ENCODE measurements around the gene AKT3.

AKT3 gene

GRCh38 chr1:243848165-243848857, 1.7 kb downstream of the AKT3 start:
- Histone ChIP-seq H3K79me2 (ENCODE audit: control insufficient read depth, insufficient read depth, low read length, poor library complexity) (peaks cover 8% of the 10 kb centered on the region), H3K4me3 (ENCODE audit: low read depth, low read length) (no peak overlapping the region), H3K9me3 (ENCODE audit: insufficient read depth, low read depth, low read length) (no peaks in the 10 kb centered on the region), H3K9ac (ENCODE audit: low read length) (no peak overlapping the region), H3K4me1 (ENCODE audit: control insufficient read depth in 1 of 2, insufficient read depth in 2 of 2, low read length in 2 of 2) (no peaks in the 10 kb centered on the region), H3K27me3 (ENCODE audit: insufficient read depth, low read length) (no peaks in the 10 kb centered on the region), H4K91ac (ENCODE audit: low read depth, low read length) (no peak overlapping the region), H3K4me2 (ENCODE audit: low read length) (no peak overlapping the region), H3K4ac (ENCODE audit: low read depth, low read length) (no peak overlapping the region), H4K12ac (ENCODE audit: low read depth, low read length) (no peak overlapping the region), H3K36me3 (ENCODE audit: control insufficient read depth in 1 of 2, insufficient read depth in 2 of 2, low read length in 2 of 2) (no peaks in the 10 kb centered on the region), H2AK5ac (ENCODE audit: low read length) (no peak overlapping the region), H3K79me1 (ENCODE audit: low read length) (peaks cover 11% of the 10 kb centered on the region), H3K27ac (ENCODE audit: low read depth, low read length) (no peak overlapping the region), H2BK120ac (ENCODE audit: insufficient read depth, low read length, poor library complexity) (no peak overlapping the region), H3K18ac (ENCODE audit: low read length) (no peak overlapping the region), H3K14ac (ENCODE audit: low read length) (no peak overlapping the region), H2BK12ac (ENCODE audit: low read length) (no peak overlapping the region), H3K23ac (ENCODE audit: low read length) (no peak overlapping the region), H2AFZ (ENCODE audit: insufficient read depth, low read length, poor library complexity) (no peak overlapping the region), H4K8ac (ENCODE audit: low read depth, low read length) (no peak overlapping the region), H2BK5ac (ENCODE audit: low read depth, low read length, poor library complexity) (no peak overlapping the region)
- DNase-seq: no peak
- no CpG with 5 or more reads among the region's 5 CpGs for WGBS (ENCODE audit: extremely low coverage, insufficient coverage, insufficient read length)

GRCh38 chr1:243846761-243847160, 3.3 kb downstream of the AKT3 start:
- Histone ChIP-seq H3K4me2 (ENCODE audit: low read length) (no peak overlapping the region), H3K27ac (ENCODE audit: low read depth, low read length) (no peak overlapping the region), H4K8ac (ENCODE audit: low read depth, low read length) (no peak overlapping the region), H3K27me3 (ENCODE audit: insufficient read depth, low read length) (no peaks in the 10 kb centered on the region), H3K4me3 (ENCODE audit: low read depth, low read length) (no peak overlapping the region), H3K18ac (ENCODE audit: low read length) (no peak overlapping the region), H2AK5ac (ENCODE audit: low read length) (no peak overlapping the region), H3K79me1 (ENCODE audit: low read length) (peaks cover 12% of the 10 kb centered on the region), H3K23ac (ENCODE audit: low read length) (no peak overlapping the region), H3K4ac (ENCODE audit: low read depth, low read length) (no peak overlapping the region), H4K91ac (ENCODE audit: low read depth, low read length) (no peak overlapping the region), H3K4me1 (ENCODE audit: control insufficient read depth in 1 of 2, insufficient read depth in 2 of 2, low read length in 2 of 2) (peaks cover 0 to 2% of the 10 kb centered on the region in 2 experiments), H2AFZ (ENCODE audit: insufficient read depth, low read length, poor library complexity) (no peak overlapping the region), H3K9me3 (ENCODE audit: insufficient read depth, low read depth, low read length) (no peaks in the 10 kb centered on the region), H3K79me2 (ENCODE audit: control insufficient read depth, insufficient read depth, low read length, poor library complexity) (peaks cover 8% of the 10 kb centered on the region), H2BK120ac (ENCODE audit: insufficient read depth, low read length, poor library complexity) (no peak overlapping the region), H3K9ac (ENCODE audit: low read length) (no peak overlapping the region), H4K12ac (ENCODE audit: low read depth, low read length) (no peak overlapping the region), H2BK12ac (ENCODE audit: low read length) (no peak overlapping the region), H3K14ac (ENCODE audit: low read length) (no peak overlapping the region), H2BK5ac (ENCODE audit: low read depth, low read length, poor library complexity) (no peak overlapping the region), H3K36me3 (ENCODE audit: control insufficient read depth in 1 of 2, insufficient read depth in 2 of 2, low read length in 2 of 2) (no peaks in the 10 kb centered on the region)
- WGBS (ENCODE audit: extremely low coverage, insufficient coverage, insufficient read length): no CpG with 5 or more reads among the region's 1 CpG
- DNase-seq: no peak

GRCh38 chr1:243845888-243846287, 4.2 kb downstream of the AKT3 start:
- no peak overlapping the region for H3K9ac ChIP-seq (ENCODE audit: low read length)
- H3K23ac ChIP-seq (ENCODE audit: low read length): no peak overlapping the region
- no peak overlapping the region for H4K8ac ChIP-seq (ENCODE audit: low read depth, low read length)
- no peak overlapping the region for H2AK5ac ChIP-seq (ENCODE audit: low read length)
- H3K4me1 ChIP-seq (ENCODE audit: control insufficient read depth in 1 of 2, insufficient read depth in 2 of 2, low read length in 2 of 2): peaks cover 0 to 2% of the 10 kb centered on the region in 2 experiments
- H3K4me2 ChIP-seq (ENCODE audit: low read length): no peak overlapping the region
- peaks cover 10% of the 10 kb centered on the region for H3K79me1 ChIP-seq (ENCODE audit: low read length)
- H2BK120ac ChIP-seq (ENCODE audit: insufficient read depth, low read length, poor library complexity): no peak overlapping the region
- H3K14ac ChIP-seq (ENCODE audit: low read length): no peak overlapping the region
- no peak overlapping the region for H3K4me3 ChIP-seq (ENCODE audit: low read depth, low read length)
- H4K91ac ChIP-seq (ENCODE audit: low read depth, low read length): no peak overlapping the region
- no peak overlapping the region for H2BK5ac ChIP-seq (ENCODE audit: low read depth, low read length, poor library complexity)
- H3K4ac ChIP-seq (ENCODE audit: low read depth, low read length): no peak overlapping the region
- peaks cover 6% of the 10 kb centered on the region for H3K79me2 ChIP-seq (ENCODE audit: control insufficient read depth, insufficient read depth, low read length, poor library complexity)
- DNase-seq: no peak
- H2BK12ac ChIP-seq (ENCODE audit: low read length): no peak overlapping the region
- no CpG with 5 or more reads among the region's 2 CpGs for WGBS (ENCODE audit: extremely low coverage, insufficient coverage, insufficient read length)
- H3K9me3 ChIP-seq (ENCODE audit: insufficient read depth, low read depth, low read length): no peaks in the 10 kb centered on the region
- H3K36me3 ChIP-seq (ENCODE audit: control insufficient read depth in 1 of 2, insufficient read depth in 2 of 2, low read length in 2 of 2): no peaks in the 10 kb centered on the region
- H3K27me3 ChIP-seq (ENCODE audit: insufficient read depth, low read length): no peaks in the 10 kb centered on the region
- no peak overlapping the region for H4K12ac ChIP-seq (ENCODE audit: low read depth, low read length)
- no peak overlapping the region for H3K18ac ChIP-seq (ENCODE audit: low read length)
- H2AFZ ChIP-seq (ENCODE audit: insufficient read depth, low read length, poor library complexity): no peak overlapping the region
- no peak overlapping the region for H3K27ac ChIP-seq (ENCODE audit: low read depth, low read length)

GRCh38 chr1:243844186-243844585, 5.9 kb downstream of the AKT3 start:
- Histone ChIP-seq H3K4me3 (ENCODE audit: low read depth, low read length) (no peak overlapping the region), H3K27ac (ENCODE audit: low read depth, low read length) (no peak overlapping the region), H2BK120ac (ENCODE audit: insufficient read depth, low read length, poor library complexity) (no peak overlapping the region), H3K27me3 (ENCODE audit: insufficient read depth, low read length) (no peaks in the 10 kb centered on the region), H3K23ac (ENCODE audit: low read length) (no peak overlapping the region), H2BK5ac (ENCODE audit: low read depth, low read length, poor library complexity) (no peak overlapping the region), H3K4me2 (ENCODE audit: low read length) (no peak overlapping the region), H4K91ac (ENCODE audit: low read depth, low read length) (no peak overlapping the region), H3K4me1 (ENCODE audit: control insufficient read depth in 1 of 2, insufficient read depth in 2 of 2, low read length in 2 of 2) (peaks cover 0 to 2% of the 10 kb centered on the region in 2 experiments), H3K36me3 (ENCODE audit: control insufficient read depth in 1 of 2, insufficient read depth in 2 of 2, low read length in 2 of 2) (no peaks in the 10 kb centered on the region), H3K79me1 (ENCODE audit: low read length) (peaks cover 2% of the 10 kb centered on the region), H3K9ac (ENCODE audit: low read length) (no peak overlapping the region), H3K4ac (ENCODE audit: low read depth, low read length) (peak overlapping the region; percentile 89), H4K8ac (ENCODE audit: low read depth, low read length) (no peak overlapping the region), H3K9me3 (ENCODE audit: insufficient read depth, low read depth, low read length) (no peaks in the 10 kb centered on the region), H4K12ac (ENCODE audit: low read depth, low read length) (no peak overlapping the region), H2AFZ (ENCODE audit: insufficient read depth, low read length, poor library complexity) (no peak overlapping the region), H2AK5ac (ENCODE audit: low read length) (no peak overlapping the region), H3K79me2 (ENCODE audit: control insufficient read depth, insufficient read depth, low read length, poor library complexity) (no peaks in the 10 kb centered on the region), H3K14ac (ENCODE audit: low read length) (no peak overlapping the region), H2BK12ac (ENCODE audit: low read length) (no peak overlapping the region), H3K18ac (ENCODE audit: low read length) (no peak overlapping the region)
- peak; percentile 21 to 65 for DNase-seq
- no CpG with 5 or more reads among the region's 1 CpG for WGBS (ENCODE audit: extremely low coverage, insufficient coverage, insufficient read length)
